Fibroblast of skin of right biceps (primary cell): ENCODE results near the gene ABCC4.
"Not testable (repeated sequence)": the region's sequence is repeated elsewhere in the genome, so short reads cannot be mapped to it uniquely, and the experiment has no call there.

ENCODE experiments used
- DNase-seq: peaks from one replicate; pipeline ENCODE4 v3.0.0-alpha.2; 2013

The ABCC4 gene

GRCh38 chr13:95298971-95299621 lies 2.2 kb downstream of the ABCC4 start:
- peak; percentile 79 for DNase-seq

GRCh38 chr13:95298169-95298965 lies 2.9 kb downstream of the ABCC4 start:
- DNase-seq: no peak

DNA sequence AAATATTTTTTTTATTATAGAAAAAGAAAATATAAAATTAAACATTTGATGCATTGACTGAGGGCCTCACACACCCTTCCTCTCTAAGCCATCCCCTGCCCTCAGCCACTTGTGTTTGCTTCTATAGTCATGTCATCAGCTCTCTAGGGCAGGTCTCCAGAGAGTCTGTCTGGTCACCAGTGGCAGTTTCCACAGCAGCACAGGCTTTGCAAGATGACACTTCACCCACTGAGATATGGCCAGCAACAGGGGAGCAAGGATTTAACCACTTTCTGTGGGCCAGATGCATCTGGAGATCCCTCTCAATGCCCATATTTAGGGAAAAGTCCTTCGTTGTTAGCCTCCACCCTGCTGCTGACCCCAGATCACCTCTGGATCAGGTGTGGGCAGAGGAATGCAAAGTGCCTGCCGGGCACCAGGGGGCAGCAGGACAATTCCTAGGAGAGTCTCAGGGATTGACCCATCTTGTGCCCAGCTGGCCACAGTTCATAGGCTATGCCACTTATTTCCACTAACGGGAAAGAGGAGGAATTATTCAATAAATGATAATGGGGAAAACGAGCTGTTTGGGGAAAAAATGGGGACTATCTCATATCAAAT lies 4.8 kb downstream of the ABCC4 start:
- no peak for DNase-seq

DNA sequence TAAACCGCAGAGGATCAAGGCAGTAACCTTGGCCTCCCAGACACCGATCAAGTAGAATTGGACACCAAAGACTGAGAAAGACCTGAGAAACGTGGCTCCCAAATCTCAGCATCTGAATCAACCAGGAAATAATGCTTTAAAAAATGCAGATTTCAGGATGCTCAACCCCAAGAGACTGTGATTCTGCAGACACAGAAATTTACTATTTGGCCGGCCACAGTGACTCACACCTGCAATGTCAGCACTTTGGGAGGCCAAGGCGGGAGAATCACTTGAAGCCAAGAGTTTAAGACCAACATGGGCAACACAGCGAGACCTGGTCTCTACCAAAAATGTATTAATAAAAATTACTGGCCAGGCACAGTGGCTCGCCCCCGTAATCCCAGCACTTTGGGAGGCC lies 6.2 kb downstream of the ABCC4 start:
- DNase-seq: peak; percentile 62

GRCh38 chr13:95292622-95293021 lies 8.6 kb downstream of the ABCC4 start:
- DNase-seq: no peak

- DNase-seq: not testable (repeated sequence)
Observed at GRCh38 chr13:95289901-95290300, 11.3 kb downstream of the ABCC4 start.

DNA sequence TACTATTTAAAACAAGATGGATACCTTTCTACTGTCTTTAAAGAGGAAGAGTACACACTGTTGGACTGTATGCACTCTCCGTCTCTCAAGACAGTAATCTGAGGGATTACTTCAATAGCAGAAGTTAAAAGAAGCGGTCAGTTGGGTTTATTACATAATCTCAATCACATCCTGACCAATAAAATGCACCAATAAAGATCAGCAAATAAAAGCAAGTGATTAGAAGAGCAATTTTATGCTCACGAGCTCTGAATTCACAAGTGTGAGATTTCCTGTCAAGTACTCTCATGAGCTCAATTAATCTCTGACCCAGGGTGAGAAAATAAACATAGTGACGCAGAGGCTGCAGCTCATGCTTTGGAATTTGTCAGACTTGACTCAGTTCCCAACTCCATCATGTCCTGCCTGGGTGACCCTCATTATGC lies 12.2 kb downstream of the ABCC4 start:
- DNase-seq: no peak

- no peak for DNase-seq
Observed at GRCh38 chr13:95284436-95284835, 16.8 kb downstream of the ABCC4 start.

GRCh38 chr13:95279016-95279415 lies 22.2 kb downstream of the ABCC4 start:
- DNase-seq: no peak

DNA sequence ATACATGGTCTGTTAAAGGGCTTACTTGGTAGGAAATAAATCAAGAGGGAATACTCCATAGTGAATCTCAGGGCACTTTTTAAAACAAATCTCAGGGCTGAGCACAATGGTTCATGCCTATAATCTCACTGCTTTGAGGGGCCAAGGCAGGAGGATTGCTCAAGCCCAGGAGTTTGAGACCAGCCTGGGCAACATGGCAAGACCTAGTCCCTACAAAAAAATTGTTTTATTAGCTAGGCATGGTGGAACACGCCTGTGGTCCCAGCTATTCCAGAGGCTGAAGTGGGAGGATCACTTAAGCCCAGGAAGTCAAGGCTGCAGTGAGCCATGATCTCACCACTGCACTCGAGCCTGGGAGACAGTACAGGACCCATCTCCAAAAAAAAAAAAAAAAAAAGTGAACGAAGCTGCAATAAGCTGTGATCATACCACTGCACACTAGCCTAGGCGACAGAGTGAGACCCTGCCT lies 25.2 kb downstream of the ABCC4 start:
- no peak for DNase-seq

DNA sequence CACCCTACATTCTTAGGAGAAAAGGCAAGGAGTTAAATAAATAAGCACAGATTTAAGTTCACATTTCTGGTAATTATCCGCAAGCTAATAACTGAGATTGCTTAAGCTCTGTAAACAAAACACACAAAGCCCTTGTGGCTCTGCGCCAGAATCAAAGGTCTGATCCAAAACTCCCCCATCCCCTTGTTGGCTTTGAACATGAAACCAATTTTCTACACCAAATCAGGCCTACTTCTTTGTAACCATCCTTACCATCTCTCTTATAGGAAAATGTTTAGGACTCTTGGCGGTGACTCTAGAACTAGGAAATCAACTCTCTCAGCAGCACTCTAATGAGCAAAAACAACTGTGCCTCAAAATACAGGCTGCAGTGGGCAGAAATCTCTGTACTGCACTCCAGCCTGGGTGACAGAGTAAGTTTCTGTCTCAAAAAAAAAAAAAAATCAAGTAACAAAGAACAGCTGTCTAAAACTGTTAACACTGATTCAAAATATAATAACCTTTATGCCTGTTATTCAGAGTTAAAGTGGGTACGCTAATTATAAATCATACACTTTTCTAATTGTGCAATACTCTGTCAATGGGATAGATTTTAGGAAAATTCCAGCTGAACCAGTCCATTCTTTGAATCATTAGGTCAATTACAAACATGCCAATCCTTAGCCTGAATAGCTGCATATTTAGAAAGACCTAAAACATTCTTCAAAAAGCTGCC lies 25.8 kb downstream of the ABCC4 start:
- peak; percentile 65 for DNase-seq

DNA sequence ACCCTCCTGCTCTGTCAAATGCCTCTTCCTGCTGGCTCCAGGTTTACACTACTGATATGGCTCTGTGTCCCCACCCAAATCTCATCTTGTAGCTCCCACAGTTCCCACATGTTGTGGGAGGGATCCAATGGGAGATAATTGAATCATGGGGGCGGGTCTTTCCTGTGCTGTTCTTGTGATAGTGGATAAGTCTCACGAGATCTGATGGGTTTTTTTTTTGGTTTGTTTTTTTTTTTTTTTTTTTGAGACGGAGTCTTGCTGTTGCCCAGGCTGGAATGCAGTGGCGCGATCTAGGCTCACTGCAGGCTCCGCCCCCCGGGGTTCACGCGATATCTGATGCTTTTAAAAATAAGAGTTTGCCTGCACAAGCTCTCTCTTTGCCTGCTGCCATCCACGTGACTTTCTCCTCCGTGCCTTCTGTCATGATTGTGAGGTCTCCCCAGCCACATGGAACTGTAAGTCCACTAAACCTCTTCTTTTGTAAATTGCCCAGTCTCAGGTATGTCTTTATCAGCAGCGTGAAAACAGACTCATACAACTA lies 27.6 kb downstream of the ABCC4 start:
- DNase-seq: not testable (repeated sequence)

DNA sequence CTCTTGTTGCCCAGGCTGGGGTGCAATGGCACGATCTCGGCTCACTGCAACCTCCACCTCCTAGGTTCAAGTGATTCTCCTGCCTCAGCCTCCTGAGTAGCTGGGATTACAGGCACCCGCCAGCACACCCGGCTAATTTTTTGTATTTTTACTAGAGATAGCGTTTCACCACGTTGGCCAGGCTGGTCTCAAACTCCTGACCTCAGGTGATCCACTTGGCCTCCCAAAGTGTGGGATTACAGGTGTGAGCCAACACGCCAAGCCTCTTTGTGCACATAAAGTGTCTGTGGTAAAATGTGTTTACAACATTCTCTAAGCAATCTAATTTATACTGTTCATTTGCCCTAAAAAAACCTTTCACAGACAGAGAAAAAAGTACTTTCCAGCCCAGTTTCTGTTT lies 29.2 kb downstream of the ABCC4 start:
- not testable (repeated sequence) for DNase-seq

GRCh38 chr13:95269756-95270155 lies 31.5 kb downstream of the ABCC4 start:
- DNase-seq: peak; percentile 49

- not testable (repeated sequence) for DNase-seq
Observed at GRCh38 chr13:95268343-95269065, 32.7 kb downstream of the ABCC4 start.

GRCh38 chr13:95267662-95268342 lies 33.4 kb downstream of the ABCC4 start:
- DNase-seq: peak; percentile 97

DNA sequence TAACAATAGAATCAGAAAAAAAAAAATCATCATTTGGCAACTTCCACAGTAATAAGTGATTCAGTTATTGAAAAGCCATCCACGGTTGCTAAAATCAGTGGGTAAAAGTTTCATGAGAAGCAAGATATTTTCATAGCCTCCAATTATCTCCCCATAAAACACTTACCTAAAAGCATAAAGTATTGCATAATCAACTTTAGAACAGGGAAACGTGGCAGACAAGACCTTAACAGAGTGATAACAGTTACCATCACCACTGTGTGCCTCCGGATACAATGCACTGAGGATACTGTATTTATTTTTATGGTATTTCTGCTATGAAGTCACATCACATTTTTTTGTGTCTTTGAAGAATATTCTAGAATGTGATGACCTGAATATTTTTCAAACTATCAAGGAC lies 37.0 kb downstream of the ABCC4 start:
- no peak for DNase-seq

DNA sequence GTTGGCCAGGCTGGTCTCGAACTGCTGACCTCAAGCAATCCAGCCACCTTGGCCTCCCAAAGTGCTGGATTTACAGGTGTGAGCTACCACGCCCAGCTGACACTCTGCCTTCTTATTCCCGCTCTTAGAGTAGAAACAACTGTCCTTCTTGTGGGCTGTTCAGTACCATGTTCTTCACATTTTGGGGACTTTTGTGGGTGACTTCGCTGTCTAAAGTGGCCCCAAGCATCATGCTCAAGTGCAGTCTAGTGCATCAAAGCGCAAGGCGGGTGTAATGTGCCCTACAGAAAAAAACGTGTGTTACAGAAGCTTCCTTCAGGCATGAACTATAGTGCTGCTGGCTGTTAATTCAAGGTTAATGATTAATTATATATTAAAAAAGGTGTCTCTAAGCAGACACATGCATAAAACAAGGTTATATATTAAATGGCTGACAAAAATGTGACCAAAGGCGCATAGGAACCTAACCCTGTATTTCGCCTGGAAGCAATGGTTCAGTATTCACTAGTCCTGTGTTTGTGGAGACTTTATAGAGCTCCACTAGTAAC lies 38.3 kb downstream of the ABCC4 start:
- no peak for DNase-seq

- DNase-seq: no peak
Observed at GRCh38 chr13:95261956-95262355, 39.3 kb downstream of the ABCC4 start.

DNA sequence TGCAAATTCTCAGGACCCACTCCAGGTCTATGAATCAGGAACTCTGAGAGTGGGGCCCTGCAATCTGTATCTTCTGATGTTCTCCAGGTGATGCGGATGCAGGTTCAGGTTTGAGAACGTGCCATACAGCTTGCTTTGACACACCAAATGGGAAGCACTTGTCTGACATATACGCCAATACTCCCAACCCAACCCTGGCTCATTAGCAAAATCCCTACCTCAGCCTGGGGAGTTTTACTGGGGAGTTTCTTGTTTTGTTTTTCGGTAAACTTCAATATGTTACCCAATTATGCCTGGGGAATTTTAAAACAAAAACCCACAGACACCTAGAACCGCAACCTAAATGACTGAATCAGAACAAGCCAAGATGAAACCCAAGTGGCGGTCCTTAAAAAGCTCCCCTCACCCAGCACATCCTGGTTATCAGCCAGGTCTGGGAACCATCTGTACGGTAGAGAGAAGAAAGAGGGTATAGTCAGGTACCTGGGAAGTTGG lies 41.2 kb downstream of the ABCC4 start:
- DNase-seq: no peak

GRCh38 chr13:95258619-95259194 lies 42.5 kb downstream of the ABCC4 start:
- DNase-seq: no peak
